HFFc6 (cell line): ENCODE results near the gene STC2. TPM values are rescaled to one million over a fixed set of nuclear protein-coding genes. Genes with fewer than 3 reads are reported as not detected.

Source experiments
- DNase-seq: peaks from one replicate; pipeline ENCODE4 v3.0.0-alpha.2; 2018
- H3K27ac Mint-ChIP-seq: 2 replicates; pipeline ENCODE4 v1.8.0; 2020; ENCODE audit warnings: mild to moderate bottlenecking, mixed read lengths
- H3K27me3 Mint-ChIP-seq: 2 replicates; pipeline ENCODE4 v1.8.0; 2021; ENCODE audit warnings: mild to moderate bottlenecking, moderate library complexity, mixed read lengths; ENCODE audit not compliant: insufficient read depth
- H3K36me3 Mint-ChIP-seq: 2 replicates; pipeline ENCODE4 v1.8.0; 2021; ENCODE audit warnings: low read depth, mixed read lengths
- H3K4me1 Mint-ChIP-seq: 2 replicates; pipeline ENCODE4 v1.8.0; 2020; ENCODE audit warnings: low read depth, mixed read lengths
- H3K4me3 Mint-ChIP-seq: 2 replicates; pipeline ENCODE4 v1.8.0; 2020; ENCODE audit warnings: mild to moderate bottlenecking, moderate library complexity, mixed read lengths
- H3K9me3 Mint-ChIP-seq: 2 replicates; pipeline ENCODE4 v1.8.0; 2020; ENCODE audit warnings: mild to moderate bottlenecking, mixed read lengths
- total RNA-seq, 6 experiments: library from RNA; stranded (reverse); fragmentation: NEBNext Ultra II Directional; extraction: Animal tissue kit (Norgen Biotek cat#: 25700); gene quantifications; 2 replicates in 1 of 6; 3 replicates in 5 of 6; pipeline ENCODE4 v1.2.3, GENCODE V29; 2021
- TF ChIP-seq, protein P1 (sequence below): fragments of 200-600 bp; sonication (generic); IDR thresholded peaks from 2 replicates; pipeline ENCODE4 v1.5.0; 2021; ENCODE audit warnings: antibody characterized with exemption, mild to moderate bottlenecking

STC2 gene
- total RNA-seq, 6 experiments from 2014 or later = 66.3 to 89.0 (median 71.5) TPM

DNA sequence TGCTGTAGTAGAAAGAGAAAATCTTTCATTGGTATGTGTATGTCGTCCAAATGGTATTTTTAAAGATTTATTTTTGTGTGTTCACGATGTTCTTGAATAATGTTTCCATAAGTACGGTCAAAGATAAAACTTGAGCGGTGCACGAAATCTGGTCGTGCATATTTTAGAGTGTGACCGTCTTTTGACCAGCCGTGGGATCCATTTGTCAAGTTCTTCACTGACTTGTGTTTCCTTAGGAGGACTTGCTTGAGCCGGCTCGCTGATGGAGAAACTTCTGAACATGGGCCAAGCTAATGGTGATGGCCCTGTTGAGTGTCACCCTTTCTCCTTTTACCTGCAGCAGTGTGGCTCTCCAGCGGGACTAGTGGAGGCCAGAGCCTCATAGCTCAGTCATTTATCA lies 11.1 kb upstream of the STC2 start:
- Mint-ChIP-seq H3K27me3 (peaks cover 3% of the 10 kb centered on the region; the same call in 1 of the 2 replicates), H3K9me3 (no peaks in the 10 kb centered on the region), H3K4me1 (peaks cover 22% of the 10 kb centered on the region), H3K27ac (no peak overlapping the region), H3K36me3 (no peaks in the 10 kb centered on the region), H3K4me3 (no peak overlapping the region)
- no peak for DNase-seq
- TF ChIP-seq, protein P1, sequence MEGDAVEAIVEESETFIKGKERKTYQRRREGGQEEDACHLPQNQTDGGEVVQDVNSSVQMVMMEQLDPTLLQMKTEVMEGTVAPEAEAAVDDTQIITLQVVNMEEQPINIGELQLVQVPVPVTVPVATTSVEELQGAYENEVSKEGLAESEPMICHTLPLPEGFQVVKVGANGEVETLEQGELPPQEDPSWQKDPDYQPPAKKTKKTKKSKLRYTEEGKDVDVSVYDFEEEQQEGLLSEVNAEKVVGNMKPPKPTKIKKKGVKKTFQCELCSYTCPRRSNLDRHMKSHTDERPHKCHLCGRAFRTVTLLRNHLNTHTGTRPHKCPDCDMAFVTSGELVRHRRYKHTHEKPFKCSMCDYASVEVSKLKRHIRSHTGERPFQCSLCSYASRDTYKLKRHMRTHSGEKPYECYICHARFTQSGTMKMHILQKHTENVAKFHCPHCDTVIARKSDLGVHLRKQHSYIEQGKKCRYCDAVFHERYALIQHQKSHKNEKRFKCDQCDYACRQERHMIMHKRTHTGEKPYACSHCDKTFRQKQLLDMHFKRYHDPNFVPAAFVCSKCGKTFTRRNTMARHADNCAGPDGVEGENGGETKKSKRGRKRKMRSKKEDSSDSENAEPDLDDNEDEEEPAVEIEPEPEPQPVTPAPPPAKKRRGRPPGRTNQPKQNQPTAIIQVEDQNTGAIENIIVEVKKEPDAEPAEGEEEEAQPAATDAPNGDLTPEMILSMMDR = no peak

DNA sequence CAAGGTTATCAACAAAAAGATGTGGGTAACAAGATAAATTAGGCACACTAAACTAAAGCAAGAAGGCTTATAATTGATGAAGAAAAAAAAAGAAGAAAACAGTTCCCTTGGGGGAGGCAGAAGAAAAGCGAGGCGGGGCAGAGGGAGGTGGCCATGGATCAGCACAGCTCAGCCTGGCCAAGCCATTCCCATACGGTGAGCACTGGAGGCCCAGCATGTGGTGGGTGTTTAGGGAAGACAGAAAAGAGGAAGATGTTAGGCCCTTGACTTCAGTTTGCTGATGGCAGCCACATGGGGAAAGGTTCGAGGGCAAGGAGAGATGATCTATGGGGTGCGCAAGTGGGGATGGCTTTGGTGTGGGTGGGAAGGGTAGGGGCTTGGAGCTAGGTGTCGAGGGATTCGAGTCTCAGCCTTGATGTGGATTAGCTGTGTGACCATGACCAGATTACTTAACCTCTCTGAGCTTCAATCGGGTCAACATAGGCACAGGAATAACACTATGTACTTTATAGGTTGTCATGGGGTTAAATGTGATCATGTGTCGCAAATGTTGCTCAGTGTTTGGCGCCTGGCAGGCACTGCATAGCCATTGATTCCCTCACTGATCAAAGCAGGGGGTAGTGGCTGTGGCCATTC lies 10.3 kb upstream of the STC2 start:
- Mint-ChIP-seq H3K27me3 (peaks cover 3% of the 10 kb centered on the region; the same call in 1 of the 2 replicates), H3K9me3 (no peaks in the 10 kb centered on the region), H3K4me1 (peaks cover 30% of the 10 kb centered on the region), H3K36me3 (no peaks in the 10 kb centered on the region), H3K4me3 (no peak overlapping the region), H3K27ac (no peak overlapping the region)
- DNase-seq = no peak
- TF ChIP-seq, protein P1 = no peak

DNA sequence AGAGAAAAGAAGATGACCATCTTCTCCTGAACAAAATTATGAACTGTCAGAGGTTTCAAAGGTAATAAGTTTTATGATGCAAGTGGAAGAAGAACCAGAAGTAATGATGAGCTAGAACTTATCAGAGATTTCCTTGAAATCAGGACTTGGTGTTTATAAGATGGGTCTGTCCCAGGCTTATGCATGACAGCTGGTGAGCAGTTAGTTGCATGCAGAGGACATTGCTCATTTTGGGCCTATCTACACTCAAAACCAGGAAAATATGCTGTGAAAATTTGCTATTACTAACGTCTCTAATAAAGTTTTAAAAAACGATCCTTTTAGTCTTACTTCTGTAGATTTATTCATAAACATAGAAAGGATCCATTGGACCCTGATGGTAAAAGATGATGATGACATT lies 6.6 kb upstream of the STC2 start:
- H3K27me3 Mint-ChIP-seq = peaks cover 3% of the 10 kb centered on the region
- TF ChIP-seq, protein P1 = no peak
- no peak overlapping the region for H3K4me3 Mint-ChIP-seq
- DNase-seq = no peak
- no peaks in the 10 kb centered on the region for H3K9me3 Mint-ChIP-seq
- peak overlapping the region; percentile 19; the same call in 1 of the 2 replicates for H3K27ac Mint-ChIP-seq
- H3K36me3 Mint-ChIP-seq = no peaks in the 10 kb centered on the region
- H3K4me1 Mint-ChIP-seq = peaks cover 36% of the 10 kb centered on the region

DNA sequence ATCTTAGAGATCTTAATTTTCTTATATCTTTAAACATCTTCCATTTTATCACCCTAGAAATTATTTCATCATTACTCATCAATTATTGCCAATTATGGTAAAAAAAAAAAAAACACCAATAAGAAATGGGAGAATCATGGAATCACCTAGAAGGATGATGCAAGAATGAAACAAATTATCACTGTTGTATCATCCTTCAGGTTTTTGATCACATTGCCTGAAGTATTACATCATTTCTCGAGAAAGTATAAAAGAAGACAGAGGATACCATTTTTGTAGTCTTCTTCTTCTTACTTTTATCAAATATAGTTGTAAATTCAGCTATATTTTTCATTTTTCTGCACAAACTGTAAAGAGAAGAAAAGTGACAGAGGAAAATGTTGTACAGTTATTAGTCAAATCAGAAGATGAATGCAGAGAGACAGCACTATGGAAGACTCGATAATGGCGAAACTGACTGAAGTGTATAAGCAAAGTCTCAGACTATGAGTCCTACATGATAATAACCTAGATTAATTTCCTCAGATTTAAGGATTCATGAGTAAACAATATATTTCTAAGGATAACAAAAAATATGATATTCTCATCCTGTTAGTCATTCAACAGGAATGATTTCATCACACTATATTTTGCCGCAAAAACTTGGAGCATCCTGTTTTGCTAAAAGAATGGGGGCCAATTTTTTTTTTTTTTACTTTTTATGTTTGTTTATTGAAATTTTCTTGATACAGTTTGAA lies 5.9 kb upstream of the STC2 start:
- Mint-ChIP-seq H3K4me1 (peaks cover 38% of the 10 kb centered on the region), H3K9me3 (no peaks in the 10 kb centered on the region), H3K36me3 (no peaks in the 10 kb centered on the region), H3K27me3 (peaks cover 3% of the 10 kb centered on the region), H3K27ac (peak overlapping the region; percentile 20; the same call in 1 of the 2 replicates), H3K4me3 (no peak overlapping the region; the same call in 1 of the 2 replicates)
- DNase-seq = peak; percentile 35
- TF ChIP-seq, protein P1 = no peak

DNA sequence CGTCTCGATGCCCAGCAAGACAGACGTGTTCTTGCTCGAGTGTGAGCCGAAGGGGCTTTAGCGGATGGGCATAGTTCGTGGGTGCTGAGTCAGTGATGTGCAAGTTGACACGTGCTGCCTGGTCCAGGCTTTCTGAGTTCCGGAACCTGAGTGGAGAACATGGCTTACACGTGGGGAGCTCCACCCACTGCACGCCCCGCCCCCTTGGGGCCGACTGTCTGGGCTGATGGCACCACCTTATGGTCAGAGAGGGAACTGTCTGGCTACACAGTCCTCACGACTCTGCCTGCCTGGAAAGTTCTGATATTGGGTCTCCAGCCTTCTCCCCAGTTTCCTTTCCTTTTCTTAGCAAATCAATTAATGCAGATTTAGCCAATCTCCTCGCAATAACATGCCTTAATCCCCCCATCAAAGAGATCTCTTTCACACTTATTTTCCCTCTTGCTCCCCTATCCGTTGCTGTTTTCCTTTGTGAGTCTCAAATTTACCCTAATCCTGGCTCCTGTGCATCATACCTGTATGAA lies 3.8 kb upstream of the STC2 start:
- Mint-ChIP-seq H3K4me1 (peaks cover 49% of the 10 kb centered on the region), H3K27ac (no peak overlapping the region; the same call in 1 of the 2 replicates), H3K9me3 (no peaks in the 10 kb centered on the region), H3K27me3 (peaks cover 3% of the 10 kb centered on the region), H3K4me3 (no peak overlapping the region), H3K36me3 (peaks cover 5% of the 10 kb centered on the region; the same call in 1 of the 2 replicates)
- TF ChIP-seq, protein P1 = peak; percentile 95
- DNase-seq = peak; percentile 76
